Uterus (tissue), 4 donors: Measurements from ENCODE around the gene EFCAB5. TPM values are rescaled to one million over a fixed set of nuclear protein-coding genes. Genes with fewer than 3 reads are reported as not detected.
"Not testable (repeated sequence)": the region's sequence is repeated elsewhere in the genome, so short reads cannot be mapped to it uniquely, and the experiment has no call there.

Source experiments
- DNase-seq, 2 donors: peaks; one replicate each; pipeline ENCODE4 v3.0.0-alpha.2; 2019 to 2020
- H3K27ac ChIP-seq, 2 donors: fragments of 200-600 bp; sonication (generic); 1 replicate in 1 of 2; 2 replicates in 1 of 2; pipeline ENCODE4 v1.5.1; 2016 to 2018
- H3K27me3 ChIP-seq, 2 donors: fragments of 200-600 bp; sonication (generic); one replicate each; pipeline ENCODE4 v1.5.1; 2018 to 2019; ENCODE audit warnings: control low read depth in 1 of 2
- H3K36me3 ChIP-seq, 2 donors: fragments of 200-600 bp; sonication (generic); one replicate each; pipeline ENCODE4 v1.5.1; 2019; ENCODE audit warnings: control low read depth in 1 of 2
- H3K4me1 ChIP-seq, 2 donors: fragments of 200-600 bp; sonication (generic); one replicate each; pipeline ENCODE4 v1.5.1; 2018 to 2019; ENCODE audit warnings: control low read depth in 1 of 2
- H3K4me3 ChIP-seq, 2 donors: fragments of 200-600 bp; sonication (generic); 1 replicate in 1 of 2; 2 replicates in 1 of 2; pipeline ENCODE4 v1.5.1; 2018 to 2019; ENCODE audit warnings: mild to moderate bottlenecking in 1 of 2
- H3K9me3 ChIP-seq, 2 donors: fragments of 200-600 bp; sonication (generic); one replicate each; pipeline ENCODE4 v1.5.1; 2019; ENCODE audit warnings: control low read depth in 1 of 2
- POLR2A ChIP-seq, 2 donors: fragments of 450-650 bp; IDR thresholded peaks; one replicate each; pipeline ENCODE4 v1.6.1; 2016; ENCODE audit warnings: antibody characterized with exemption in 2 of 2, mild to moderate bottlenecking in 1 of 2, moderate library complexity in 1 of 2
- intact Hi-C: fragments of 100-400 bp; cut with DNase I; formaldehyde crosslinking; loops from one replicate; pipeline ENCODE4 v1.15.1; 2023; ENCODE audit warnings: low total_unique reads
- total RNA-seq, 4 donors: library from RNA; depleted of rRNA in 3 of 4; stranded (reverse); fragments of >200 nt in 3 of 4; gene quantifications; one replicate each; pipeline versions ENCODE4 v1.1.0 to v1.2.4, GENCODE V29; 2014 to 2023
- TF ChIP-seq, protein P1 (sequence below), 4 experiments: fragments of 200-600 bp in 2 of 4; fragments of 450-650 bp in 2 of 4; sonication (generic) in 2 of 4; IDR thresholded peaks; one replicate each; pipeline ENCODE4 v1.5.1; 2016 to 2019; ENCODE audit warnings: antibody characterized with exemption in 4 of 4, mild to moderate bottlenecking in 2 of 4, moderate library complexity in 1 of 4
- donor health status: DM: yes; HTN: yes; CAD: no.

Gene EFCAB5
- total RNA-seq, 4 donors from 2014 or later = 0.27 to 0.97 TPM; not detected in 2

DNA sequence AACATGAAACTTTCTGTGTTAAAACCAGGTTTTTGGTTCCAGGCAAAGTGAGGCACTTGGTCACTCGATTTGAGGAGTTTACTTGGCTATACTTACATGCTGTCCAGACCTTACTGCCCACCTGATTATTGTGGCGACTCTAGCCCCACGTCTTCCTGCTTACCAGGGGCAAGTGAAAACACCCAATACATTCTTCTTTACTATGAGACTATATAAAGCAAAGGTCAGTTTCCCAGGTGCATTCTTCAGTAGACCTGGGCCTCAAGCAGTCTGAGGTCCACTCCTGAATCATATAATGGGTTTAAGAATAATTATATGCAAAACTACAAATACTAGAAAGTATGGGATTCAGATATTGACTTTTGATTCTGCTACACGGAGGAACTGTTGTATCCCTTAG, 86.2 kb downstream of the EFCAB5 start:
- DNase-seq = no peak
- Histone ChIP-seq H3K4me1 (no peaks in the 10 kb centered on the region), H3K9me3 (no peaks in the 10 kb centered on the region), H3K27me3 (no peaks in the 10 kb centered on the region), H3K27ac (no peak overlapping the region), H3K4me3 (no peak overlapping the region), H3K36me3 (no peaks in the 10 kb centered on the region)
- intact Hi-C loops = no loop called here
- TF ChIP-seq POLR2A (IDR thresholded peaks at IDR 0.05) = no peak
- TF ChIP-seq, protein P1, sequence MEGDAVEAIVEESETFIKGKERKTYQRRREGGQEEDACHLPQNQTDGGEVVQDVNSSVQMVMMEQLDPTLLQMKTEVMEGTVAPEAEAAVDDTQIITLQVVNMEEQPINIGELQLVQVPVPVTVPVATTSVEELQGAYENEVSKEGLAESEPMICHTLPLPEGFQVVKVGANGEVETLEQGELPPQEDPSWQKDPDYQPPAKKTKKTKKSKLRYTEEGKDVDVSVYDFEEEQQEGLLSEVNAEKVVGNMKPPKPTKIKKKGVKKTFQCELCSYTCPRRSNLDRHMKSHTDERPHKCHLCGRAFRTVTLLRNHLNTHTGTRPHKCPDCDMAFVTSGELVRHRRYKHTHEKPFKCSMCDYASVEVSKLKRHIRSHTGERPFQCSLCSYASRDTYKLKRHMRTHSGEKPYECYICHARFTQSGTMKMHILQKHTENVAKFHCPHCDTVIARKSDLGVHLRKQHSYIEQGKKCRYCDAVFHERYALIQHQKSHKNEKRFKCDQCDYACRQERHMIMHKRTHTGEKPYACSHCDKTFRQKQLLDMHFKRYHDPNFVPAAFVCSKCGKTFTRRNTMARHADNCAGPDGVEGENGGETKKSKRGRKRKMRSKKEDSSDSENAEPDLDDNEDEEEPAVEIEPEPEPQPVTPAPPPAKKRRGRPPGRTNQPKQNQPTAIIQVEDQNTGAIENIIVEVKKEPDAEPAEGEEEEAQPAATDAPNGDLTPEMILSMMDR (IDR thresholded peaks at IDR 0.05) = no peak

DNA sequence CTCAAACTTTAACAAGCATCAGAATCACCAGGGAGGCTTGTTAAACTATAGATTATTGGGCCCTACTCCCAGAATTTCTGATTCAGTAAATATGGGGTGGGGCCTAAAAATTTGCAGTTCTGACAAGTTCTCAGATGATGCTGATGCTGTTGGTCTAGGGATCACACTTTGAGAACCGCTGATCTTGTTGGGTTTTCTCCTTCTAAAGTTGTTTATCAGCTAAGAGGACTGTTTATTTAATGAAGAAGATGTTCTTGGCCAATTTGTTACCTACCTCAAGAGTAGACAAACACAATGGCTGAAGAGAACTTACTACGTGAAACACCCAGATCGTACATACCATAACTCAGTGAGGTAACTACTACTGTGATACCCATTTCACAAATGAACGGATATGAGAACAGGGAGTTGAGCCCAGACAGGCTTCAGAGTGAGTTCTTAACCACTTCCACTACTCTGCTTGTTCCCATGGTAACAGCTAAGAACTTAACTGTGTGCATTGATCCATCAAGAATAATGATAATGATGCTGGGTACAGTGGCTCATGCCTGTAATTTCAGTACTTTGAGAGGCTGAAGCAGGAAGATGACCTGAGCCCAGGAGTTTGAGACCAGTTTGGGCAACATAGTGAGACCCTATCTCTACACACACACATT, 89.9 kb downstream of the EFCAB5 start:
- H3K36me3 ChIP-seq = no peaks in the 10 kb centered on the region
- TF ChIP-seq, protein P1 (IDR thresholded peaks at IDR 0.05) = no peak
- H3K4me3 ChIP-seq = no peak overlapping the region
- intact Hi-C loops = no loop called here
- no peak for DNase-seq
- H3K4me1 ChIP-seq = no peaks in the 10 kb centered on the region
- no peaks in the 10 kb centered on the region for H3K9me3 ChIP-seq
- H3K27ac ChIP-seq = no peak overlapping the region
- H3K27me3 ChIP-seq = peaks cover 0 to 3% of the 10 kb centered on the region in 2 donors

DNA sequence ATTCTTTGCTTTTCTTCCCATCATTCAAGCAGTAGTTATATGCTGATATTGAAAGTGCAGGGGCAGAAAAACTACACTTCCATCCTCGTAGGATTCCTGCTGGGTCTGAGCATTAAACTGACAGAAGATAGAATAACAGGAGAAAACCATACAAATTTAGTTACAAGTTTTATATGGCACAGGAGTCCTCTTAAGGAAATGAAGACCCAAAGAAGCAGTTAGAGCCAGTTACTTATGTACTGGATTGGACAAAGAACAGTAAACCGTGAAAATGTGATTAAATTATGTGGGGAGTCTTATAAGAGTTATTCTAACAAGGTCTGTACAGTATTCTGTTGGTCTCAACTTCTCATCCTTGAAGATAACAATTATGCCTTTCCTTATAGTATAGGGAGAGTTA, 93.9 kb downstream of the EFCAB5 start:
- peaks cover 0 to 3% of the 10 kb centered on the region in 2 donors for H3K27me3 ChIP-seq
- intact Hi-C loops = no loop called here
- no peaks in the 10 kb centered on the region for H3K36me3 ChIP-seq
- no peaks in the 10 kb centered on the region for H3K4me1 ChIP-seq
- H3K9me3 ChIP-seq = no peaks in the 10 kb centered on the region
- TF ChIP-seq, protein P1 (IDR thresholded peaks at IDR 0.05) = no peak
- no peak for TF ChIP-seq POLR2A (IDR thresholded peaks at IDR 0.05)
- no peak overlapping the region for H3K27ac ChIP-seq
- no peak for DNase-seq
- no peak overlapping the region for H3K4me3 ChIP-seq

DNA sequence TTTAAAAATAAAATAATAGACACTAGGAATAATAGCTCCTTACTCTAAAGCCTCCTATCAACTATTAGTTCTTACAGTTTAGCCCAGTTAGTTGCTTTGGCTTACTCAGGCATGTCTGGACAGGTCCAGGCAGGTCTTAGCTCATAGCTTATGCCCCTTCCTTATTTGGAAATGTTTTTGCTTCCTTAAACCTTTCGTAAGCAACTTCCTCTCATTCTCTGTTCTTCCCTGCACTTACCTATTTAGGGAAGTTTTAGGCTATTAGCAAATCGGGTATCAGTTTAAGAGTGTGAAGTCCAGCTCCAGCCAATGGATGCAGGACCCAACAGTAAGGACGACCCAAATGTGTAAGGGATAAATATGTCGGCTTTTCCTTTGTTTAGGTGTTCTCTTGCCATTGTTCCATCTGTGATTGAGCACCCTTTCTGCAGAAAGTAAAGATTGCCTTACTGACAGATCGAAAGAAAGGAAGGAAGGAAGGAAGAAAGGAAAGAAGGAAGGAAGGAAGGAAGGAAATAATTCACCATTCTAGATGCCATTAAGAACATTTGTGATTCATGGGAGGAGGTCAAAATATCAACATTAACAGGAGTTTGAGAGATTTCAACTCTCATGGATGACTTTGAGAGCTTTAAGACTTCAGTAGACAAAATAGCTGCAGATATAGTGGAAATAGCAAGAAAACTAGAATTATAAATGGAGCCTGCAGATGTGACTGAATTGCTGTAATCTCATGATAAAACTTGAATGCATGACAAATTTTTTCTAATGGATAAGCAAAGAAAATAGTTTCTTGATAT, 99.5 kb downstream of the EFCAB5 start:
- H3K9me3 ChIP-seq, H3K4me3 ChIP-seq, DNase-seq, H3K27ac ChIP-seq, H3K36me3 ChIP-seq, H3K4me1 ChIP-seq, intact Hi-C loops, H3K27me3 ChIP-seq: not testable (repeated sequence)

DNA sequence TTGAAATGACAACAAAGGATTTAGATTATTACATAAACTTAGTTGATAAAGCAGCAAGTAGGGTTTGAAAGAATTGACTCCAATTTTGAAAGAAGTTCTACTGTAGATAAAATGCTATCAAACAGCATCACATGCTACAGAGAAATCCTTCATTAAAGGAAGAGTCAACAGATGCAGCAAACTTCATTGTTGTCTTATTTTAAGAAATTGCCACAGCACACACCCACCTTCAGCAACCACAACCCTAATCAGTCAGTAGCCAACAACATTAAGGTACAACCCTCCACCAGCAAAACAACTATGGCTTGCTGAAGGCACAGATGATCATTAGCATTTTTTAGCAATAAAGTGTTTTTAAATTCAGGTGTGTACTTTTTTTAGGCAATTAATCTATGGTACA, 100.1 kb downstream of the EFCAB5 start:
- H3K4me1 ChIP-seq = no peaks in the 10 kb centered on the region
- intact Hi-C loops = no loop called here
- no peaks in the 10 kb centered on the region for H3K9me3 ChIP-seq

More for the DNA sequence above, 100.1 kb downstream of the EFCAB5 start:
- H3K27ac ChIP-seq = no peak overlapping the region
- no peak for DNase-seq
- no peak for TF ChIP-seq POLR2A (IDR thresholded peaks at IDR 0.05)
- TF ChIP-seq, protein P1 (IDR thresholded peaks at IDR 0.05) = no peak
- no peak overlapping the region for H3K4me3 ChIP-seq
- no peaks in the 10 kb centered on the region for H3K36me3 ChIP-seq
- H3K27me3 ChIP-seq = no peaks in the 10 kb centered on the region
